ENCODE data around the gene DGLUCY.

DNA sequence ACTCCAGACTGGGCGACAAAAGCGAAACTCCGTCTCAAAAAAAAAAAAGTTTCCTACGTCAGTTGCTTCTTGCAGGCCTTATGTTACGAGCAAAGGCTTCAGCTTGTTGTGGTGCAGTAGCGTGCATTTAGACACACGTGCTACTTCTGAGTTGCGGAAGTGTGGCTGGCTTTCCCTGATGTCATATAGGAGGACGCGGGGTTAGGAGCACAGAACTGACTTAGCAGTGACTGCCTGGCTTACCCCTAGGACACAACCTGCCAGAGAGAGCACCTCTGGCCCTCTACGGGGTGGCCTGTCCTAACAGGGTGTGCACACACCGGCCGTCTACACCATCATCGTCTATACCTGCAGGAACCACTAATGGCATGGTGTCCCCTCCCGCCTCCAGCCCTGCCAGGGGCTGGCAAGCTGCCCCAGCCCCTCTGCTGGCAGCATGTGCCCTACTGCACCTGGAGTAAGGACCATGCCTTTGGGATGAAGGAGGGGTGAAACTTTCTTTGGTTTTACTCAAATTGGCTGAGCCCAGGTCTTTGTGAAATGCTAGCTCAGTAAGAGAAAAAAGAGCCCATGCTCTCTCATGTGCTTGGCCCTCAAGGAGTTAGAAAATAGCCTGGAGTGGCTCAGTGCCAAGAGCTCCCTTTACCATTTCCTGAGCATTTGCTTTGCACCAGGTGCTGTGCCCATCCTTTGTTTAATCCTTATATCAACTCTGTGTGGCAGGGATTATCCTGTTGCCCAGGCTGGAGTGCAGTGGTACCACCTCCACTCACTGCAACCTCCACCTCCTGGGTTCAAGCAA is 132.4 kb downstream of the DGLUCY start:
- TF ChIP-seq CTCF (conservative IDR thresholded peaks at IDR 0.05; ENCODE audit: low read length) (no peak), EZH2phosphoT487 (IDR thresholded peaks at IDR 0.05; ENCODE audit: borderline replicate concordance) (no peak)
